ENCODE data around the gene PHF2. TPM values are rescaled to one million over a fixed set of nuclear protein-coding genes. Genes with fewer than 3 reads are reported as not detected.

PHF2 gene
- total RNA-seq, 4 donors from 2014 or later, result 23.3 to 33.1 (median 28.6) TPM

- peak in 1 of 2 donors; percentile 53 for DNase-seq (ENCODE audit: low spot score in 2 of 2)
- H3K4me3 ChIP-seq (ENCODE audit: low read depth, poor library complexity, severe bottlenecking), result no peak overlapping the region
- TF ChIP-seq CTCF (IDR thresholded peaks at IDR 0.05) (no peak), POLR2A (IDR thresholded peaks at IDR 0.05) (no peak)
- intact Hi-C loops (cut with DNase I; ENCODE audit: low total_unique reads), result no loop called here
- WGBS, 2 donors, result 98 to 100% methylated on average over 6 of the region's 6 CpGs
These were observed 20.8 kb downstream of the PHF2 start for GRCh38 chr9:93597142-93597706.

DNA sequence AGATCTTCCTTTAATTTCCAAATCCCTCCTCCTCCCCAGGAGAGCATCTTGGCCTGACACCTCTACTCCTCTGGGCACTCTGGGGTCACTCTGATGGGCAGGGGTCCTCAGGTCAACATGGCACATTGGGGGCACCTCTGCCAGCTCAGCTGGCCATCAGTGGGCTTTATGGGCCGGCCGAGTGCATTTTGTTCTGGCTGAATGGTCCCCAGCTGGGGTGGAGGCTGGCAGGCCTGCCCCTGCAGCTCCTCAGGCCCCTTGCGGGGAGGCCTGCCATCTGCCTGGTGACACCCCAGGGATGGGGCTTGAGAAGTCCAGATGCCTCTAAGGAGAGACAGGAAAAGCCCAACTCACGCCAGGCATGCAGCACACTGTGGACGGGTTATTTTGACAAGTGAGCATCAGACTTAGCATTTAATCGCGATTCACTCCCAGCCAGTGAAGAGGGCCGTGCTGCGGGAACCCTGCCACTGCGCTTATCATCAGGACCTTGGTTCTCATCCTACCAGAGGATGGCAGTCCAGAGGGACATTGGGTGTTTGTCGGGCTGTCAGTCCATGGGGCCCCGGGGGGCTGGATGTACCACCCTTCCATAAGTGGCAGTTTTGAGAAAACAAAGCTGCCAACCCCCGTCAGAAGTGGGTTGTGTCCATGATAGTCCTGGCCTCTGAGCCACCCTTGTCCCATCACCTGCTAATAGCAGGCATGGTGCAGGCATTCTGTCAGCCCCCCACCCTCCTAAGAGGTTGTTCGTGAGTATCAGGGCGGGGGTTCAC lies 21.7 kb downstream of the PHF2 start:
- intact Hi-C loops (cut with DNase I; ENCODE audit: low total_unique reads), result no loop called here
- peak in 1 of 2 donors; percentile 82 for DNase-seq (ENCODE audit: low spot score in 2 of 2)
- TF ChIP-seq CTCF (IDR thresholded peaks at IDR 0.05), result no peak
- TF ChIP-seq POLR2A (IDR thresholded peaks at IDR 0.05), result no peak
- no peak overlapping the region for H3K4me3 ChIP-seq (ENCODE audit: low read depth, poor library complexity, severe bottlenecking)
- WGBS, 2 donors, result 80 to 87% methylated on average over 12 to 13 of the region's 15 CpGs

- peak in 1 of 2 donors; percentile 66 for DNase-seq (ENCODE audit: low spot score in 2 of 2)
- TF ChIP-seq POLR2A (IDR thresholded peaks at IDR 0.05), result no peak
- no peak for TF ChIP-seq CTCF (IDR thresholded peaks at IDR 0.05)
These were observed 22.4 kb downstream of the PHF2 start for GRCh38 chr9:93598647-93599241.

DNA sequence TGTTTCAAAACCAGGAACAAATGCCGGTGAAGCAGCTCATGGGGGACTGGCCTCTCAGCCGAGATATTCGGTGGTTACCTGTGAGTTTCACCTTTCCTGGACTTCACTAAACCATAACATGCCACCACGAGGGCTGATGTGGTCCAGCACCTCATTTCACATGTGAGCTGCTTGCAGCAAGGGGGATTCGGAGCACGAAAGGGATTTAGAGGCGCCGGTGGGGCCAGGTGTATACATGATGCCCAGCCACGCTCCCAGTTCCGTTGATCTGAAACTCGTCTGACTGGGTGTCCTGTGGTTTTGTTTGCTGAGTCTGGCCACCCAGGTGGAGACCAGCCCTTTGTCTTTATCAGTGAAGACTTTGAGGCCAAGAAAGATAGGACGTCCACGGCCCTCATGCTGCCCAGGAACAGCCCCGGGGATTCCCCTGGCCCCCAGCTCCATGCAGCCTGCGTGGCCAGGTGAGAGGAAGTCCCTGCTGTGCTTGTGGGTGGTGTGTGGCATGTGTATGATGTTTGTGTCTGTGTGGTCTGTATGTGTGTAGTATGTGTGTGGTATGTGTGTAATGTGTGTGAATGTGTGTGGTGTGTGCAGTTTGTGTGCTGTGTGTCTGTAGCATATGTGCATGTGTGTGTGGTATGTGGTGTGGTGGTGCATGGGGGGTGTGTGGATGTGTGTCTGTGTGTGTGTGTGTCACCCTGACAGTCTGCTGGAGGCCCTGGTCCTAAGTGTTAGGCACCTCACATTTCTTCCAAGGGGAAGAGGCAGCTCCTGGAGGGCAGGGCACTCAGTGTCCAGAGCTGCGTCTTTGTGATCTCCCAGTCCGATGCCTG lies 23.4 kb downstream of the PHF2 start:
- peak in 1 of 2 donors; percentile 64 for DNase-seq (ENCODE audit: low spot score in 2 of 2)
- H3K4me3 ChIP-seq (ENCODE audit: low read depth, poor library complexity, severe bottlenecking), result no peak overlapping the region
- intact Hi-C loops (cut with DNase I; ENCODE audit: low total_unique reads), result no loop called here
- 77 to 83% methylated on average over 17 of the region's 17 CpGs for WGBS, 2 donors
- no peak for TF ChIP-seq POLR2A (IDR thresholded peaks at IDR 0.05)
- no peak for TF ChIP-seq CTCF (IDR thresholded peaks at IDR 0.05)

More at GRCh38 chr9:93598647-93599241, 22.4 kb downstream of the PHF2 start:
- 58 to 59% methylated on average over 11 of the region's 11 CpGs for WGBS, 2 donors
- intact Hi-C loops (cut with DNase I; ENCODE audit: low total_unique reads), result no loop called here
- H3K4me3 ChIP-seq (ENCODE audit: low read depth, poor library complexity, severe bottlenecking), result no peak overlapping the region

- H3K4me3 ChIP-seq (ENCODE audit: low read depth, poor library complexity, severe bottlenecking), result no peak overlapping the region
- intact Hi-C loops (cut with DNase I; ENCODE audit: low total_unique reads), result no loop called here
- WGBS, 2 donors, result 28 to 34% methylated on average over 3 of the region's 3 CpGs
- TF ChIP-seq POLR2A (IDR thresholded peaks at IDR 0.05), result no peak
- TF ChIP-seq CTCF (IDR thresholded peaks at IDR 0.05), result no peak
- DNase-seq (ENCODE audit: low spot score in 2 of 2), result peak in 1 of 2 donors; percentile 71
These were observed 24.1 kb downstream of the PHF2 start for GRCh38 chr9:93600504-93600903.
